ENCODE data around the gene PTPRJ. TPM values are rescaled to one million over a fixed set of nuclear protein-coding genes. Genes with fewer than 3 reads are reported as not detected.

Gene PTPRJ
- total RNA-seq, 1 donor from 2014 or later: 4.7 TPM

GRCh38 chr11:48123934-48124755 is 143.8 kb downstream of the PTPRJ start:
- no peak overlapping the region for H3K4me3 ChIP-seq
- no peaks in the 10 kb centered on the region for H3K9me3 ChIP-seq
- TF ChIP-seq POLR2A (IDR thresholded peaks at IDR 0.05): no peak
- no peak for TF ChIP-seq CTCF (IDR thresholded peaks at IDR 0.05)
- no peak for TF ChIP-seq POLR2AphosphoS5 (IDR thresholded peaks at IDR 0.05; ENCODE audit: insufficient read depth in 1 of 2, low read depth in 1 of 2)
- no peak for DNase-seq (ENCODE audit: extremely low spot score in 2 of 2)
- H3K4me1 ChIP-seq: no peaks in the 10 kb centered on the region
- H3K27me3 ChIP-seq: no peaks in the 10 kb centered on the region
- intact Hi-C loops (cut with DNase I): no loop called here
- peaks cover 0 to 15% of the 10 kb centered on the region in 2 donors for H3K36me3 ChIP-seq
- no peak overlapping the region for H3K27ac ChIP-seq

GRCh38 chr11:48124880-48125279 is 144.5 kb downstream of the PTPRJ start:
- Histone ChIP-seq H3K4me3 (no peak overlapping the region), H3K27ac (no peak overlapping the region), H3K27me3 (no peaks in the 10 kb centered on the region), H3K9me3 (no peaks in the 10 kb centered on the region), H3K36me3 (peaks cover 0 to 15% of the 10 kb centered on the region in 2 donors), H3K4me1 (no peaks in the 10 kb centered on the region)
- DNase-seq (ENCODE audit: extremely low spot score in 2 of 2): no peak
- intact Hi-C loops (cut with DNase I): no loop called here
- TF ChIP-seq POLR2A (IDR thresholded peaks at IDR 0.05): no peak
- TF ChIP-seq POLR2AphosphoS5 (IDR thresholded peaks at IDR 0.05; ENCODE audit: insufficient read depth in 1 of 2, low read depth in 1 of 2): no peak
- no peak for TF ChIP-seq CTCF (IDR thresholded peaks at IDR 0.05)

- no peaks in the 10 kb centered on the region for H3K4me1 ChIP-seq
- H3K9me3 ChIP-seq: no peaks in the 10 kb centered on the region
- H3K27me3 ChIP-seq: no peaks in the 10 kb centered on the region
- TF ChIP-seq POLR2A (IDR thresholded peaks at IDR 0.05) (no peak), CTCF (IDR thresholded peaks at IDR 0.05) (no peak), POLR2AphosphoS5 (IDR thresholded peaks at IDR 0.05; ENCODE audit: insufficient read depth in 1 of 2, low read depth in 1 of 2) (no peak)
- H3K27ac ChIP-seq: no peak overlapping the region
- H3K4me3 ChIP-seq: no peak overlapping the region
- intact Hi-C loops (cut with DNase I): no loop called here
- H3K36me3 ChIP-seq: peaks cover 0 to 15% of the 10 kb centered on the region in 2 donors
- DNase-seq (ENCODE audit: extremely low spot score in 2 of 2): no peak
Observed at GRCh38 chr11:48125866-48126265, 145.5 kb downstream of the PTPRJ start.

GRCh38 chr11:48127521-48128183 is 147.3 kb downstream of the PTPRJ start:
- no peak for TF ChIP-seq CTCF (IDR thresholded peaks at IDR 0.05)
- no peak for TF ChIP-seq POLR2AphosphoS5 (IDR thresholded peaks at IDR 0.05; ENCODE audit: insufficient read depth in 1 of 2, low read depth in 1 of 2)
- no peak for TF ChIP-seq POLR2A (IDR thresholded peaks at IDR 0.05)
- Histone ChIP-seq H3K4me3 (no peak overlapping the region), H3K27ac (no peak overlapping the region), H3K36me3 (peaks cover 0 to 15% of the 10 kb centered on the region in 2 donors), H3K4me1 (no peaks in the 10 kb centered on the region), H3K9me3 (no peaks in the 10 kb centered on the region), H3K27me3 (no peaks in the 10 kb centered on the region)
- no peak for DNase-seq (ENCODE audit: extremely low spot score in 2 of 2)
- intact Hi-C loops (cut with DNase I): no loop called here

Measured in vagina (tissue), 2 donors.